Stimulated activated effector memory CD8-positive, alpha-beta T cell treated with anti-CD3 and anti-CD28 coated beads, Interleukin-12 subunit alpha, Interleukin-12 subunit beta, amount 100 ng/mL, for 72 hours (primary cell): ENCODE results near the gene PUSL1.
A peak's percentile ranks its signal among the peaks of the same experiment; 100 is the strongest.

Source experiments
- ATAC-seq: fragments of 150-1000 bp; cut with Tn5 transposase; 2 replicates; pipeline ENCODE4 v1.10.0; 2021
- DNase-seq, 2 donors: peaks; one replicate each; pipeline ENCODE4 v3.0.0; 2021 to 2022; ENCODE audit warnings: low spot score in 2 of 2
- H3K27ac Mint-ChIP-seq: one replicate; pipeline ENCODE4 v1.8.0; 2022; ENCODE audit warnings: mild to moderate bottlenecking, mixed read lengths
- H3K36me3 Mint-ChIP-seq: one replicate; pipeline ENCODE4 v1.8.0; 2022; ENCODE audit warnings: mild to moderate bottlenecking, mixed read lengths
- H3K4me1 Mint-ChIP-seq: one replicate; pipeline ENCODE4 v1.8.0; 2022; ENCODE audit warnings: mixed read lengths
- H3K4me3 Mint-ChIP-seq: one replicate; pipeline ENCODE4 v1.8.0; 2022; ENCODE audit warnings: mild to moderate bottlenecking, mixed read lengths
- H3K9me3 Mint-ChIP-seq: one replicate; pipeline ENCODE4 v1.8.0; 2022; ENCODE audit warnings: mixed read lengths

PUSL1 gene, protein sequence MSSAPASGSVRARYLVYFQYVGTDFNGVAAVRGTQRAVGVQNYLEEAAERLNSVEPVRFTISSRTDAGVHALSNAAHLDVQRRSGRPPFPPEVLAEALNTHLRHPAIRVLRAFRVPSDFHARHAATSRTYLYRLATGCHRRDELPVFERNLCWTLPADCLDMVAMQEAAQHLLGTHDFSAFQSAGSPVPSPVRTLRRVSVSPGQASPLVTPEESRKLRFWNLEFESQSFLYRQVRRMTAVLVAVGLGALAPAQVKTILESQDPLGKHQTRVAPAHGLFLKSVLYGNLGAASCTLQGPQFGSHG

DNA sequence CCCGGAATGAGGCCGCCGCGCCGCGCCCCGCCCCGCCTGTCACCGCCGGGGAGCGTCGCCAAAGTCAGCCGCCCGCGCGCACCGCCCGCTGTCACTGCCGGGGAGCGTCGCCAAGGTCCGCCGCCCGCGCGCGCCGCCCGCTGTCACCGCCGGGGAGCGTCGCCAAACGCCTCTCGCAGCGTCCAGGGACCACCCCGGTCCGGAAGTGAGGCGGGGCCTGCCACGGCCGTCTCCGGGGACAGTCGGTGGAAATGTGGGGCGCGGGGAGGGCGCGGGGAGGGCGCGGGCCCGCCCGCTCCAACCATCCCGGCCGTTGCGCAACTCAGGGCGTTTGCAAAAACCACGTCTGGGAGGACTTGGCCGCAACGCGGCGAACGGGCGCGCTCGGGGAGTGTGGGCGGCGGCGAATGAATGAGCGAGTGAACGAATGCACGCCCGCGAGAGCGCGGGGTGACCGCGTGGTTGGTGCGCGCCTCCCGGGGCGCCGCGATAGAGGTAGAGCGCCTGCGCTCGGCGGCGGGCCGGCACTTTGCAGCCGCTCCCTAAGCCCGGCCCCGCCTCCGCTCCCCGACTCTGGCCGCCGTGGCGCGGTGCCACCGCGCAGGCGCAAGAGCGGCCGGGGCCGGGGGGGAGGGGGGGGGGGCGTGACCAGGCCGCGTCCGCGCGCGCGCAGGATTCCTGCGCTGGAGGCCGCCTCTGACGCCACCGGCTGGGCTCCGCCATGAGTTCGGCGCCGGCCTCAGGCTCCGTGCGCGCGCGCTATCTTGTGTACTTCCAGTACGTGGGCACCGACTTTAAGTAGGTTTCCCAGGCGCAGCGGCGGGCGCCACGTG, at the start of gene PUSL1, which contains the start of gene ACAP3:
PUSL1 (plus strand) TSS at position 675 of the 833 bp plus-strand sequence; CDS start at position 722, 47 bp downstream.
ACAP3 (minus strand) TSS at position 8 of the 833 bp plus-strand sequence. CDS start 115 bp downstream, outside the sequence.
- Mint-ChIP-seq H3K27ac (peak within 1 kb of the TSS; percentile 86), H3K4me1 (peaks cover 22% of the 10 kb centered on the region), H3K9me3 (no peaks in the 10 kb centered on the region), H3K4me3 (peak within 1 kb of the TSS; percentile 78), H3K36me3 (peaks cover 35% of the 10 kb centered on the region)
- DNase-seq, result peak; percentile 83 to 94
- peak; percentile 81 for ATAC-seq

DNA sequence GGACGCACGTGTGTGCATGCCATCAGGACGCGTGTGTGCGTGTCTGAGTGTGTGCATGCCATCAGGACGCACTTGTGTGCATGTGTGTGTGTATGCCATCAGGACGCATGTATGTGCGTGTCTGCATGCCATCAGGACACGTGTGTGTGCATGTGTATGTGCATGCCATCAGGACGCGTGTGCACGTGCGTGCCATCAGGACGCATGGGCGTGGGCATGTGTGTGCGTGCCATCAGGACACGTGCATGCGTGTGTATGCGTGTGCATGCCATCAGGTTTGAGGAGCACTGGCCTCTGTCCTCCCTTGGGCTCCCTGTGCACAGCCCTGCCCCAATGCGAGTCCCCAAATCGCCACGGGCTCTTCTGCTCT, 49.3 kb upstream of the PUSL1 start:
- ATAC-seq (no peak), DNase-seq (no peak)
- Mint-ChIP-seq H3K4me3 (no peak overlapping the region), H3K27ac (peak overlapping the region; percentile 74), H3K4me1 (peaks cover 27% of the 10 kb centered on the region), H3K9me3 (no peaks in the 10 kb centered on the region), H3K36me3 (peaks cover 89% of the 10 kb centered on the region)

DNA sequence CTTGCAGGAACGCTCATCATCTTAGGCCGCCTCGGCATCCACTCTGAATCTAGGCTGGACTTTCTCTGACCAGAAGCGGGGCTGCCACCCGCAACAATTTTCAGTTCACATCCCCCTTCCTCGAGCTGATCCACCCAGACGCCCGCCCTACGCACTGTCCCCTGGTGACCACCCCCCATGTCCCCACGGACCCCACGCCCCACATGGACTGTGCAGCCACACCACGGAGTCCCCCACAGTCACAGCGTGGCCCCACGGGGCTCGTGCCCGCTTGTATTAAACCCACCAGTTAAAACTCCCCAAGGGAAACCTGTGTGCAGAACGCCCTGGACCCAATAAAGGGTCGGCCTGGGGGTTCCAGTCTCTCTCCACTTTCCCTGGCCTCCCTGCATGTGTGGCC, 48.9 kb upstream of the PUSL1 start:
- Mint-ChIP-seq H3K4me3 (no peak overlapping the region), H3K27ac (peak overlapping the region; percentile 74), H3K4me1 (peaks cover 27% of the 10 kb centered on the region), H3K9me3 (no peaks in the 10 kb centered on the region), H3K36me3 (peaks cover 92% of the 10 kb centered on the region)
- ATAC-seq, result no peak
- DNase-seq, result no peak

DNA sequence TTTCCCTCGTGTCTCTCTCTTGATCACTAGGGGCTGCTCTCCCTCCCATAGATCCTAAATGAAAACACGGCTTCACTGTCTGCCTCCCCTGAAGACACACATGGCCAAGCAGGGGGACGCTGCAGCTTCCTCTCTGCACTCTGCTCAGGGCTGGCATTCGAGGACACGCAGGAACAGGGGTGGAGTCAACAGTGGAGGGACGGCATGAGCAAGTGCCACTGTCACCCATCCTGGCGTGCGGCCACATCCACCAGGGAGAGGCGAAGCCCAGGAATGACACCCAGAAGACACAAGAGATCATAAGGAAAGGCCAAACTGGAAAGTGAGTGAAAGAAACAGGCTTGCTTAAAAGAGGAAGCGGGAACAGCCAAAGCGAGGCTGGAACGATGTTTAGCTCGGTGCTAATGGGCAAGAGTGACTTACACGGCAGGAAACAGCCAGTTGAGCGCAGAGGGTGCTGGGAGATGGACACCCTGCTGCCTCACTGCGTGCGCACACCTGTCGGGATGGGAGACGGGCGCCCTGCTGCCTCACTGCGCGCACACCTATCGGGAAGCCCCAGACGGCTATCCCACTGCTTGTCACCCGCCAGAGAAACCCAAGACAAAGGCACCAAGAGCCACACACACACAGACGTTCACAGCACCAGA, 48.3 kb upstream of the PUSL1 start:
- no peaks in the 10 kb centered on the region for H3K9me3 Mint-ChIP-seq
- H3K4me3 Mint-ChIP-seq, result no peak overlapping the region
- ATAC-seq, result no peak
- peaks cover 32% of the 10 kb centered on the region for H3K4me1 Mint-ChIP-seq
- peaks cover 92% of the 10 kb centered on the region for H3K36me3 Mint-ChIP-seq
- peak overlapping the region; percentile 74 for H3K27ac Mint-ChIP-seq
- DNase-seq, result no peak

DNA sequence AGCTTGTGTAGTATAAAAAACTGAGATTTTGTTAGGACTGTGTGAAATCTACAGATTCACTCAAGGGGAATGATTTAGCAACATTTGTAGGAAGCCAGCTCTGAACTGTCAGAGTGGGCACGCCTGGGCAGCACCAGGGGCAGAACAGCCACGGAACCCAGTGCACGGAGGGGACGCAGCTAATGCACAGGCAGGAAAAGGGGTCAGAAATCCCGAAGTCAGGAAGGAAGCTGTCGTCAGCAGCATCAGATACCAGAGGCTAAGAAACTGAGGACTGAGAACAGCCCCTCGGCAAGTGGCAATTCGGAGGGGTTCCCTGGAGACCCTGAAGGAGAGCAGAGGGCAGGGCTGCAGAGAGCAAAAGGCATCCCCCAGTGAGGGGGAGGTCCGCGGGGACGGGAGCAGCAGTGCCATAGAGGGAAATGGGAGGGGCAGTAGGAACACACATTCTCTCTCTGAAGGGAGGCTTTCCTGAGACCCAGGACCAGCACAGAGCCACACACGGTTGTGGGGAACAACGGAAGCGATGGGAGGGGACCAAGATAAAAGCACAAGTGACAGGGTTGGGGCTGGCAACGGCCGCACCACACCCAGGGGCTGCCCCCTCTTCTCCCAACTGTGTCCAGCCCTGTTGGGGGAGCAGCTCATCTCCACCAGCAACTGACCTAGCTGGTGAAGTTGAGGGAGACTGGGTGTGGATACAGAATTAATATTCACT, 47.4 kb upstream of the PUSL1 start:
- DNase-seq (no peak), ATAC-seq (no peak)
- Mint-ChIP-seq H3K9me3 (no peaks in the 10 kb centered on the region), H3K27ac (peak overlapping the region; percentile 74), H3K4me1 (peaks cover 36% of the 10 kb centered on the region), H3K36me3 (peaks cover 92% of the 10 kb centered on the region), H3K4me3 (no peak overlapping the region)

DNA sequence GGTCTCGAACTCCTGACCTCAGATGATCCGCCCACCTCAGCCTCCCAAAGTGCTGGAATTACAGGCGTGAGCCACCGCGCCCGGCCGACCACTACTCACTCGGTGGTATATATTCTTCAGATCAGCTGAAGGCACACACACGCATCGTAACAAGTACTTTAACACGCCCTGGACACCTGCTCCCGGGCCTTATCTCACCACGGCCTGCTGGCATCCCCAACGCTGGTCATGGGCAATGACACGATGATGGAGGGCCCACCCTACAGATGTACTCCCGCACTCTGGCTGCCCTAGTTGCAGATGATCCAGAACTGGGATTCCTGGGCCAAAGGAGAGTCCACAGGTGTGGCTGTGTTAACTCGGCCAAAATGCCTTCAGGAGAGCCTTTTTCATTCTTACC, 46.3 kb upstream of the PUSL1 start:
- H3K36me3 Mint-ChIP-seq, result peaks cover 92% of the 10 kb centered on the region
- no peaks in the 10 kb centered on the region for H3K9me3 Mint-ChIP-seq
- H3K27ac Mint-ChIP-seq, result no peak overlapping the region
- ATAC-seq (no peak), DNase-seq (no peak)
- H3K4me1 Mint-ChIP-seq, result peaks cover 38% of the 10 kb centered on the region
- H3K4me3 Mint-ChIP-seq, result no peak overlapping the region

DNA sequence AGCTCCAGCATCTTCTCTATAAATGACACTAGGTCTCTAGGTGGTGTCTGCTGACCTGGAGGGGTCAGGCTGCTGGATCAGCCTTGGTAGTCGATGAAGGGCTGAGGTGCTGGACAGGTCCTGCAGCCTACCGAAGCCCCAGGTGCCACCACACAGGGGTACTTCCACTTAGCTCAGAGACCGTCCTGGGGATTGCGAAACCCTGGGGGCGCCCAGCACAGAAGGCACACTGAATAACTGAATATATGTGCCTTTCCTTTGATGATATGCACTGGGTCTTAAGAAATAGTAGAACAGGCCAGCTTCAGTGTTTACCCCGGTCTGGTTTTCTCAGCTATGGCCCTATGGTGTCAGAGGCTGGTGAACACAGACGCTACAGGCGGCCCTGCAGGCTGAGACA, 45.6 kb upstream of the PUSL1 start:
- Mint-ChIP-seq H3K4me3 (no peak overlapping the region), H3K9me3 (no peaks in the 10 kb centered on the region), H3K27ac (no peak overlapping the region), H3K4me1 (peaks cover 38% of the 10 kb centered on the region), H3K36me3 (peaks cover 91% of the 10 kb centered on the region)
- DNase-seq (no peak), ATAC-seq (no peak)

DNA sequence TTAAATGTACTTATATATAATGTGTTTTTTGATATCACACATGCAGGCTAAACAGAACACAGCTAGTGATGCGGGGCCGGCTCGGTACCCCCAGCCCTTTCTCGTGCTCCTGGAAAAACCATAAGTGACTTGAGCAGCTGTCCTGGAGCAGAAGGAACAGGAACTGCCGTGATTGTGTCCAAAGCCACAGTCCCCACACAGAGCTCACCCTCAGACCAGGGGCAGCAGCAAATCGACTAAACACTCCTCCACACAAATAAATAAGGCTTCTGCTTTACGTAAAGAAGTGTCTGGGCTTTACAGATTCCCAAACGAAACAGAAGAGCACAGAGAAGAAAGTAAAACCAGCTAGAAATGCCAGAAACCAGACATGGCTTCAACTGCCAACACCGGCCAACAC, 44.4 kb upstream of the PUSL1 start:
- no peaks in the 10 kb centered on the region for H3K9me3 Mint-ChIP-seq
- H3K27ac Mint-ChIP-seq, result no peak overlapping the region
- peaks cover 30% of the 10 kb centered on the region for H3K4me1 Mint-ChIP-seq
- peaks cover 92% of the 10 kb centered on the region for H3K36me3 Mint-ChIP-seq
- ATAC-seq, result no peak
- no peak for DNase-seq
- no peak overlapping the region for H3K4me3 Mint-ChIP-seq

DNA sequence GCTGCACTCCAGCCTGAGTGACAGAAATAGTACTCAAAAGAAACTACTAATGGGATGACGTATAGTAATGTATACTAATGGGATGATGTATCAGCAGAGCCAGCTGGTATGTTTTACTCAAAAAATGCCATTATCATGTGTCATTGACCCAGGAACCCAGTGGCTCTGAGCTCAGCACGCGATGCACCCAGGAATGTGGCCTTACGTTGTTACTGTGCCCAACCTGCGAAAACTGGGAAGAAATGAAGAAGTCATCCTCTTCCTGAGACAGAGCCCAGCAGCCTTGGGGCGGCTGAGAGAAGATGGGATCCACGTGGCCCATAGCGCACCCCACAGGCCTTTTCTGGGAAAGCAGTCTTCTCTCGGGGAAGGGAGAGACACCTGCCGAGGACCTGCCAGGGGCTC, 43.5 kb upstream of the PUSL1 start:
- ATAC-seq (peak; percentile 28), DNase-seq (no peak)
- Mint-ChIP-seq H3K4me3 (no peak overlapping the region), H3K36me3 (peaks cover 92% of the 10 kb centered on the region), H3K27ac (no peak overlapping the region), H3K9me3 (no peaks in the 10 kb centered on the region), H3K4me1 (peaks cover 29% of the 10 kb centered on the region)

DNA sequence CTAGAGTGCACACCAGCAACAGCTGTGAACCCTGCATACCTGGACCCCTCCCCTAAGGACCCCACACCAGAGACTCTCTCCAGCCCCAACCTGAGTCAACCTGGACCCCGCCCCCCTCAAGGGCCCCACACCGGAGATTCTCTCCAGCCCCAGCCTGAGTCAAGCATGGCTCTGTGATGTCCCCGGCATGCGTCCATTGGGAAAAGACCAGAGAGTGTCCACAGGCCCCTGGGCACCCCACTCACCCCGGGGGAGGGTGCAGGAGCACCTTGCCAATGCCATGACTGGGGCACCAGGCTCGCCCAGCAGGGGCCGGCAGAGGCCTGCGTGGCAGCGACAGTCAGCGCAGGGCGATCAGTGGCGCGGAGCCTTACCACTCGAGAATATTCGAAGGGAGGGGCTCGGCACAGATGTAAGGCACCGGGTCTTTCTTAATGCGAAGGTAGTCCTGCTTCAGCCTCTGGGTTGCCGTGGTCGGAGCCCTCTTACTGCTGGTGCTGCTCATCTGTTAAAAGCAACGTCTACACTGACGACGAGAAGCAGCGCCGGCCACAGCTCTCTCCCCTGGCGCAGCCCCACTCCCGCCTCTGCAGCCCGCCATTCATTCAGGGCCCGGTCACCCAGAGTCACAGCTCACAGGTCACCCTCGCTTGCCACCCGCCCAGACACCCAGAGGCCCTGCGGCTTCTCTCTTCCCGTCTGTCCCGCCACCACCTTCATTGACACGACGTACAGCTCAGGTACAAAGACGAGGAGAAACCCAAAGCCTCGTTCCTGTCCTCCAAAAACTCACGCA, 40.7 kb upstream of the PUSL1 start:
- Mint-ChIP-seq H3K4me3 (no peak overlapping the region), H3K4me1 (peaks cover 44% of the 10 kb centered on the region), H3K27ac (no peak overlapping the region), H3K36me3 (peaks cover 92% of the 10 kb centered on the region), H3K9me3 (no peaks in the 10 kb centered on the region)
- DNase-seq, result no peak
- ATAC-seq, result no peak

DNA sequence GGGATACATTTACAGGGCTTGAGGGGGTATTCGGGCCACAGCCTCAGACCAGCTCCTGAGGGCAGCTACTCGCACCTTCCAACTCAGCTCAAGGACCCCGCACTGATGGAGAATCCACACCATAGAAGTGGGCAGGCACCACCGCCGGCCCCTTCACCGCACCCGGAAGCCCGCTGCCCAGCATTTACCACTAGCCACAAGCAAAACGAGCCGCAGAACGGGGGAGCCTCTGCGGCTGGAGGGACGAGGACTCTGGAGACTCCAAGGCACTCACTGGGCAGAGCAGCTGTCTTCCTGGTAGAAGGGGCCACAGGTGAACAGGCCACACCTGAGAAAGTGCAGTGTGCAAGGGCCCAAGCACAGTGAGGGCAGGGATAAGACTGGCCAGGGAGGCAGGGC, 40.1 kb upstream of the PUSL1 start:
- peaks cover 47% of the 10 kb centered on the region for H3K4me1 Mint-ChIP-seq
- DNase-seq (no peak), ATAC-seq (no peak)
- no peak overlapping the region for H3K4me3 Mint-ChIP-seq
- H3K36me3 Mint-ChIP-seq, result peaks cover 91% of the 10 kb centered on the region
- H3K9me3 Mint-ChIP-seq, result no peaks in the 10 kb centered on the region
- H3K27ac Mint-ChIP-seq, result no peak overlapping the region

DNA sequence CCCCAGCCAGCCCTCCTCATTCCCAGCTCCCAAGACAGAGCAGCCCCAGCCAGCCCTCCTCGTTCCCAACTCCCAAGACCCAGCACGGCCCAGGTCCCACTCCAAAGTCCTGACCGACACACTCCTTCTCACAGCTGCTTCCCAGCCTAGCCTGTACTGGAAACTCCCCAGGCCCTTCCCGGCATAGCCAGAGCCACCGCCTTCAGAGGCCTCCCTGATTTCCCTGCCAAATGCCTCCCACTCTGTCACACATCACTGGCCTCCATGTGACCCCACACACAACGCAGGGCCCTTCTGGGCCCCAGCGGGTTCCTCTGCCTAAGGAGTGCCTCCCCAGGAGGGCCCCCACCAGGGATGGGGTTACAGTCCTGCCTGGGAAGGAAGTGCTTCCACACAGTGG, 37.6 kb upstream of the PUSL1 start:
- H3K4me1 Mint-ChIP-seq, result peaks cover 39% of the 10 kb centered on the region
- no peaks in the 10 kb centered on the region for H3K9me3 Mint-ChIP-seq
- peaks cover 66% of the 10 kb centered on the region for H3K36me3 Mint-ChIP-seq
- H3K4me3 Mint-ChIP-seq, result peak overlapping the region; percentile 81
- DNase-seq (no peak), ATAC-seq (no peak)
- peak overlapping the region; percentile 75 for H3K27ac Mint-ChIP-seq

DNA sequence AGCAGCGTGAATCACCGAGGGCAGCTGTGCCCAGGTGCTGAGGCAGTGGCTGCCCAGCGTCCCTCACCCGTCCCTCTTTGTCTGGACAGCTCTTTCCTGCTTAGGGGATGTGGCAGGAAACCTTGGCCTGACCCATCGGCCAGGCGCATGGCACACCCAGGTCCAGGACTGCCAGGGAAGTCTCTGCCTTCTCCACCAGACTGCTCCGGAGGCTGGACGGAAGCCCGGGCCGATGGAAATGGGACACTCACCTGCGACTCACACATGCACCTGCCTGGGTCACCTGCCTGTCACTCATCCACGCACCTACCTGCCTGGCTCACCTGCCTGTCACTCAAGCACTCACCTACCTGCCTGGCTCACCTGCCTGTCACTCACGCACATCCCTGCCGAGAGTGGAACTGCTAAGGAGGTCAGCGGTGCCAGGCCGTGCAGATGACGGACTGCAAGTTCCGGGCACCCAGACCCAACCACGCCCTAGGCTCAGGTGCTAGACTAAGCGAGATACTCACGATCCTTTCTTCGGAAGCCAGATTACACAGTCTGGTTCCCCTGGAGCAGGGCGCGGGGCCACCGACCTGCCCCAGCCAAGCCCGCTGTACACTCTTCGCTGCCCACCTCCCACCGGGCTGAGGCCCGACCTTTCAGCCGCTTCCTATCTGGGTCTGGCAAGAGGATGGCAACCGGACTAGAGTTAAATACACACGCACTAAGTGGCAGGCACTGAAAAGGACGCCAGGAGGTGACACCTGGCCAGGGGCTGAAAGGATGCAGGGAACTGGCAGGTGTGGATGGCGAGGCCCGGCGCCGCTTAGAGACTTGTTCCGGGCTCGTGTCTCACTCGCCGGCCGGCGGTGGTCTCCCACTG, 35.8 kb upstream of the PUSL1 start:
- H3K36me3 Mint-ChIP-seq, result peaks cover 48% of the 10 kb centered on the region
- peak overlapping the region; percentile 81 for H3K4me3 Mint-ChIP-seq
- H3K9me3 Mint-ChIP-seq, result no peaks in the 10 kb centered on the region
- peak overlapping the region; percentile 75 for H3K27ac Mint-ChIP-seq
- no peak for DNase-seq
- peaks cover 33% of the 10 kb centered on the region for H3K4me1 Mint-ChIP-seq
- no peak for ATAC-seq

DNA sequence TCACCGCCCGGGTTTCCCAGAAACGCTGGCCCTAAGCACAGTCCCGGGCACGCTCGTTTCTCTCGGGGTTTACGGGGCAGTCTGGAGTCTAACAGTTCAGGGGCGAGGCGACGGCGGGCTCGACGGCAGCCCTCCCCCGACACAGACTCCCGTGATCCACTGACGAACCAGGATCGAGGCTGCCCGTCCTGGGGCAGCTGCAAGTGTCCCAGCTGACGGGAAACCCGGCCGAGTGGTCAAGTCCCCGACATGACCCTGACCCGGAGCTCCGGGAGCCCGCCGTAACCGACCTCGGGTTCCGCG, 35.2 kb upstream of the PUSL1 start:
- H3K36me3 Mint-ChIP-seq, result peaks cover 45% of the 10 kb centered on the region
- H3K27ac Mint-ChIP-seq, result peak overlapping the region; percentile 75
- peaks cover 33% of the 10 kb centered on the region for H3K4me1 Mint-ChIP-seq
- DNase-seq (no peak), ATAC-seq (peak; percentile 1)
- peak overlapping the region; percentile 81 for H3K4me3 Mint-ChIP-seq
- H3K9me3 Mint-ChIP-seq, result no peaks in the 10 kb centered on the region
